ENCODE data around the gene FNDC3A.
A peak's percentile ranks its signal among the peaks of the same experiment; 100 is the strongest.
"Not testable (repeated sequence)": the region's sequence is repeated elsewhere in the genome, so short reads cannot be mapped to it uniquely, and the experiment has no call there.

The FNDC3A gene

GRCh38 chr13:48975101-48975855 lies 434 bp upstream of the FNDC3A start:
- peak in 49 of 56 donors; percentile 0 to 86 (median 52) for DNase-seq

GRCh38 chr13:48976576-48977285 lies 1.0 kb downstream of the FNDC3A start:
- DNase-seq = peak in 22 of 56 donors; percentile 36 to 83 (median 71)

- no peak for DNase-seq
Measured at GRCh38 chr13:48977286-48977625, 1.5 kb downstream of the FNDC3A start.

- DNase-seq = no peak
Measured at GRCh38 chr13:48977973-48978372, 2.3 kb downstream of the FNDC3A start.

- DNase-seq = no peak
Measured at GRCh38 chr13:48978942-48979601, 3.4 kb downstream of the FNDC3A start.

- no peak for DNase-seq
Measured at GRCh38 chr13:48979892-48980291, 4.2 kb downstream of the FNDC3A start.

- DNase-seq = no peak
Measured at GRCh38 chr13:48983331-48983730, 7.6 kb downstream of the FNDC3A start.

GRCh38 chr13:48985756-48986155 lies 10.0 kb downstream of the FNDC3A start:
- DNase-seq = no peak

GRCh38 chr13:48990900-48991299 lies 15.2 kb downstream of the FNDC3A start:
- no peak for DNase-seq

- DNase-seq = no peak
Measured at GRCh38 chr13:48993150-48993549, 17.4 kb downstream of the FNDC3A start.

GRCh38 chr13:48994706-48995105 lies 19.0 kb downstream of the FNDC3A start:
- DNase-seq = no peak

- no peak for DNase-seq
Measured at GRCh38 chr13:48998641-48999292, 23.1 kb downstream of the FNDC3A start.

- DNase-seq = no peak
Measured at GRCh38 chr13:49000247-49000646, 24.5 kb downstream of the FNDC3A start.

- not testable (repeated sequence) for DNase-seq
Measured at GRCh38 chr13:49018986-49019635, 43.4 kb downstream of the FNDC3A start.

GRCh38 chr13:49020328-49020727 lies 44.6 kb downstream of the FNDC3A start:
- no peak for DNase-seq

GRCh38 chr13:49020940-49021553 lies 45.3 kb downstream of the FNDC3A start:
- DNase-seq = no peak

GRCh38 chr13:49021953-49022352 lies 46.2 kb downstream of the FNDC3A start:
- no peak for DNase-seq

- no peak for DNase-seq
Measured at GRCh38 chr13:49022472-49023144, 46.9 kb downstream of the FNDC3A start.

GRCh38 chr13:49023431-49023830 lies 47.7 kb downstream of the FNDC3A start:
- DNase-seq = no peak

GRCh38 chr13:49026851-49027250 lies 51.1 kb downstream of the FNDC3A start:
- no peak for DNase-seq
